Peyer's patch (tissue), 4 donors: ENCODE data around the gene SOBP. TPM values are rescaled to one million over a fixed set of nuclear protein-coding genes. Genes with fewer than 3 reads are reported as not detected.

Experiments used
- DNase-seq, 3 donors: peaks; one replicate each; pipeline ENCODE4 v3.0.0-alpha.2; 2017 to 2019
- H3K27ac ChIP-seq, 4 donors: fragments of 200-600 bp; sonication (generic); one replicate each; pipeline ENCODE4 v1.5.1; 2016 to 2019
- H3K27me3 ChIP-seq, 2 donors: fragments of 200-600 bp; sonication (generic); one replicate each; pipeline ENCODE4 v1.5.1; 2019
- H3K36me3 ChIP-seq, 3 donors: fragments of 200-600 bp; sonication (generic); one replicate each; pipeline ENCODE4 v1.5.1; 2016 to 2019
- H3K4me1 ChIP-seq, 4 donors: fragments of 200-600 bp; sonication (generic); one replicate each; pipeline ENCODE4 v1.5.1; 2016 to 2019
- H3K4me3 ChIP-seq, 4 donors: fragments of 200-600 bp; sonication (generic); 1 replicate in 3 of 4; 2 replicates in 1 of 4; pipeline ENCODE4 v1.5.1; 2016 to 2019; ENCODE audit warnings: mild to moderate bottlenecking in 1 of 4
- H3K9me3 ChIP-seq, 4 donors: fragments of 200-600 bp; sonication (generic); one replicate each; pipeline ENCODE4 v1.5.1; 2016 to 2019; ENCODE audit warnings: mild to moderate bottlenecking in 1 of 4
- CTCF ChIP-seq, 6 experiments: fragments of 450-650 bp in 4 of 6; fragments of 200-600 bp in 2 of 6; sonication (generic) in 1 of 6; IDR thresholded peaks; one replicate each; pipeline ENCODE4 v1.5.1; 2017 to 2019; ENCODE audit warnings: antibody characterized with exemption in 6 of 6, mild to moderate bottlenecking in 3 of 6, moderate library complexity in 1 of 6
- POLR2A ChIP-seq, 2 donors: fragments of 450-650 bp; IDR thresholded peaks; one replicate each; pipeline ENCODE4 v1.5.1; 2017; ENCODE audit warnings: antibody characterized with exemption in 2 of 2, mild to moderate bottlenecking in 2 of 2, moderate library complexity in 2 of 2
- total RNA-seq, 4 donors: library from RNA; depleted of rRNA; stranded (reverse); fragments of >200 nt; gene quantifications; one replicate each; pipeline ENCODE4 v1.1.0, GENCODE V29; 2016

SOBP gene
- total RNA-seq, 4 donors from 2014 or later: 0.35 to 13.2 (median 1.8) TPM

DNA sequence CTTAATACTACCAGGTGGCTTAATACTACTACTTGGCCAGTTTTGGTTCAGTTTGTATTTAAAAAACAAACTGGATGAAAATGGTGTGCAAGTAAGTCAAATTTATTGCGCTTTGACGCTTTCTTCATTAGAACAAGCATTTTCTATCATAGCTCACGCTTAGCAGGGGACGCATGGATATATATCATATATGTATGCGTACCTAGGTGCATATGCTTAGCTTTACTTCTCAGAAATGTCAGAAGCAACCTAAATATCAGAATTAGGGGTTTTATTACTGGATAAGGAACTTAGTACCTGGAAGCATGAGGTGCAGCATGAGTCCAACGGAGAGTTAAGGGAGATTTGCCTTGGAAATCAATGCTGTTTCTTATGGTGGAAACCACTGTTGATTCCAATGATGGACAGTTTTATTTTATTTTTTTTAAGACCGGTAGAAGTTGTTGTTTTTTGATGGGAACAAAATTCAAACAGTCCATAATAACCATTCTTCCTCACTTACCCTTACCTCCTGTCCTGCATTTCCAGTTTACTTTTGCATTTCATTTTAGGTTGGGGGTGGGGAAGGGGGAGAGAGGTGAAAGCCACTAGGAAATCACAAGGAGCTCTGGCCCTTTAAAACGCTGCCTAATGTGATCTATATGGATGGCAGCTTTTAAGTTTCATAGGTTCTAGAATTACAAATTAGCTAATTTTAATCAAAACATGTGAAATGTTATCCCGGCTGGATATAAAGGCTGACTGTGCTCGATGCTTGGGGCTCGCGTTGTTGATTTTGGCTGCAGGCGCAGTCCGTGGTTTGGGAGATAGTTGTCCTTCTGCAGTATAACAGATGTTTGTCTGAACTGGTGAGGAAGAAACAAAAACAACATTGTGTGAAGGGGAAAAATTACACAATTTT is 2.1 kb downstream of the SOBP start:
- Histone ChIP-seq H3K9me3 (no peaks in the 10 kb centered on the region), H3K36me3 (no peaks in the 10 kb centered on the region), H3K4me1 (peaks cover 0 to 46% (median 12%) of the 10 kb centered on the region in 4 donors), H3K27ac (peak overlapping the region in 1 of 4 donors; percentile 58), H3K27me3 (peaks cover 0 to 29% of the 10 kb centered on the region in 2 donors), H3K4me3 (peak overlapping the region in 2 of 4 donors; percentile 71 to 75)
- TF ChIP-seq CTCF (IDR thresholded peaks at IDR 0.05): no peak
- no peak for TF ChIP-seq POLR2A (IDR thresholded peaks at IDR 0.05)
- no peak for DNase-seq

- Histone ChIP-seq H3K9me3 (no peaks in the 10 kb centered on the region), H3K36me3 (no peaks in the 10 kb centered on the region), H3K4me1 (peaks cover 0 to 40% (median 11%) of the 10 kb centered on the region in 4 donors), H3K27ac (peak overlapping the region in 1 of 4 donors; percentile 58), H3K4me3 (peak overlapping the region in 1 of 4 donors; percentile 75), H3K27me3 (peaks cover 0 to 22% of the 10 kb centered on the region in 2 donors)
- DNase-seq: no peak
- TF ChIP-seq CTCF (IDR thresholded peaks at IDR 0.05) (no peak), POLR2A (IDR thresholded peaks at IDR 0.05) (no peak)
Observed at GRCh38 chr6:107493158-107494057, 3.5 kb downstream of the SOBP start.

DNA sequence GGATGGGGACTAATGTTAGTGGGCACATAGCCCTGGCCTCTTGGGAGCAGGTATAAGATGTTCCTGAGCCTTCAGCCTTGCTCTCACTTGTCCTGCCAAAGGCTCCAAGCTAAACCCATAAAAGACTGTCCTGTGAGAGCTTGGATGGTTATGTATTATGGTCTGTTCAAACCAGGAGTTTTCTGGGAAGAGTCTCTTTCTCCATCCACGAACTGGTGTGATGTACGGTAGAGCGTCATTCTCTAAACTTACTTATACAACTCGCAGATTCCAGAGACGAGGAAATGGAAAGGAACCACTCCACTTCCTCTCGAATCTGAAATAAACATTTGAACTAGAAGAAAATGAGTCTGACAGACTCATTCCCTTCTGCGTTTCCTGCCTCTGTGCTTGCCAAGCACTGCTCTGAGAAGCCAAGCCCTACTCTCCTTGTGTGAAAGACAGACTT is 5.3 kb downstream of the SOBP start:
- Histone ChIP-seq H3K27me3 (peaks cover 0 to 13% of the 10 kb centered on the region in 2 donors), H3K4me3 (no peak overlapping the region), H3K9me3 (no peaks in the 10 kb centered on the region), H3K36me3 (no peaks in the 10 kb centered on the region), H3K4me1 (peaks cover 0 to 28% (median 3%) of the 10 kb centered on the region in 4 donors), H3K27ac (peak overlapping the region in 2 of 4 donors; percentile 32 to 60)
- no peak for TF ChIP-seq CTCF (IDR thresholded peaks at IDR 0.05)
- no peak for DNase-seq

- peaks cover 0 to 21% (median 3%) of the 10 kb centered on the region in 4 donors for H3K4me1 ChIP-seq
- no peak overlapping the region for H3K4me3 ChIP-seq
- no peaks in the 10 kb centered on the region for H3K9me3 ChIP-seq
- no peak for DNase-seq
- no peak for TF ChIP-seq POLR2A (IDR thresholded peaks at IDR 0.05)
- TF ChIP-seq CTCF (IDR thresholded peaks at IDR 0.05): no peak
- H3K36me3 ChIP-seq: no peaks in the 10 kb centered on the region
- H3K27me3 ChIP-seq: peaks cover 0 to 11% of the 10 kb centered on the region in 2 donors
- peak overlapping the region in 1 of 4 donors; percentile 60 for H3K27ac ChIP-seq
Observed at GRCh38 chr6:107495971-107496370, 6.1 kb downstream of the SOBP start.

- Histone ChIP-seq H3K36me3 (no peaks in the 10 kb centered on the region), H3K27ac (no peak overlapping the region), H3K4me1 (peaks cover 0 to 10% (median 0%) of the 10 kb centered on the region in 4 donors), H3K27me3 (no peaks in the 10 kb centered on the region), H3K9me3 (no peaks in the 10 kb centered on the region), H3K4me3 (no peak overlapping the region)
- TF ChIP-seq POLR2A (IDR thresholded peaks at IDR 0.05) (no peak), CTCF (IDR thresholded peaks at IDR 0.05) (no peak)
- DNase-seq: no peak
Observed at GRCh38 chr6:107496892-107497684, 7.2 kb downstream of the SOBP start.
